ENCODE results near the gene MKNK2.

- no peak for TF ChIP-seq ZNF274 (IDR thresholded peaks at IDR 0.05; ENCODE audit: low read depth, low read length)
- no peak for TF ChIP-seq SUZ12 (IDR thresholded peaks at IDR 0.05; ENCODE audit: extremely low read depth, insufficient read depth, insufficient read length)
- no peak for TF ChIP-seq YY1 (IDR thresholded peaks at IDR 0.05; ENCODE audit: insufficient read depth, insufficient read length)
Observed at GRCh38 chr19:2062389-2062729, 11.3 kb upstream of the MKNK2 start.

All from NT2/D1 (cell line).